Uterus (tissue), 2 donors: ENCODE results near the gene NKAIN2.

Experiments
- POLR2A ChIP-seq, 2 donors: fragments of 450-650 bp; IDR thresholded peaks; one replicate each; pipeline ENCODE4 v1.6.1; 2016; ENCODE audit warnings: antibody characterized with exemption in 2 of 2, mild to moderate bottlenecking in 1 of 2, moderate library complexity in 1 of 2
- TF ChIP-seq, protein P1 (sequence below), 4 experiments: fragments of 200-600 bp in 2 of 4; fragments of 450-650 bp in 2 of 4; sonication (generic) in 2 of 4; IDR thresholded peaks; one replicate each; pipeline ENCODE4 v1.5.1; 2016 to 2019; ENCODE audit warnings: antibody characterized with exemption in 4 of 4, mild to moderate bottlenecking in 2 of 4, moderate library complexity in 1 of 4

DNA sequence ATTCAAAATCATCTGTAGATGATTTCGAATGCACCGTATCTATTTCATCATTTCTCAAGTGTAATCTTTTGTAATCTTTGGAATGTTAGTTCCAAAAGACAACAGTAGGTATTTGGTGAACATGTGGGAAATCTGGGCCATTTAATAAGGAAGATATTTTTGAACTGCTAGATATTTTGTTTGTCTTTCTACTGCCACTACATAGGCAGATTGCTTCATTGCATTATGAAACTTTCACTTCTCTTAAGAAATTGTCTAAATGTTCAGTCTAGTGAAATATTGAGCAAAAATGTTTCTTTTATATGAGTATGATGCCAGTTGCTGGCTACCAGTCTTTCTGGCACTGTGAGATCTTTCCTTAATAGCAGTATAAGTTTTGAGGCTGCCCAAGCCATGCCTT is 630.8 kb downstream of the NKAIN2 start:
- no peak for TF ChIP-seq POLR2A (IDR thresholded peaks at IDR 0.05)
- TF ChIP-seq, protein P1, sequence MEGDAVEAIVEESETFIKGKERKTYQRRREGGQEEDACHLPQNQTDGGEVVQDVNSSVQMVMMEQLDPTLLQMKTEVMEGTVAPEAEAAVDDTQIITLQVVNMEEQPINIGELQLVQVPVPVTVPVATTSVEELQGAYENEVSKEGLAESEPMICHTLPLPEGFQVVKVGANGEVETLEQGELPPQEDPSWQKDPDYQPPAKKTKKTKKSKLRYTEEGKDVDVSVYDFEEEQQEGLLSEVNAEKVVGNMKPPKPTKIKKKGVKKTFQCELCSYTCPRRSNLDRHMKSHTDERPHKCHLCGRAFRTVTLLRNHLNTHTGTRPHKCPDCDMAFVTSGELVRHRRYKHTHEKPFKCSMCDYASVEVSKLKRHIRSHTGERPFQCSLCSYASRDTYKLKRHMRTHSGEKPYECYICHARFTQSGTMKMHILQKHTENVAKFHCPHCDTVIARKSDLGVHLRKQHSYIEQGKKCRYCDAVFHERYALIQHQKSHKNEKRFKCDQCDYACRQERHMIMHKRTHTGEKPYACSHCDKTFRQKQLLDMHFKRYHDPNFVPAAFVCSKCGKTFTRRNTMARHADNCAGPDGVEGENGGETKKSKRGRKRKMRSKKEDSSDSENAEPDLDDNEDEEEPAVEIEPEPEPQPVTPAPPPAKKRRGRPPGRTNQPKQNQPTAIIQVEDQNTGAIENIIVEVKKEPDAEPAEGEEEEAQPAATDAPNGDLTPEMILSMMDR (IDR thresholded peaks at IDR 0.05) = no peak
